Kidney epithelial cell (primary cell): Measurements from ENCODE around the gene DEXI. TPM values are rescaled to one million over a fixed set of nuclear protein-coding genes. Genes with fewer than 3 reads are reported as not detected.

Experiments used
- DNase-seq: peaks from one replicate; pipeline ENCODE4 v3.0.0-alpha.2; 2010; ENCODE audit warnings: low read depth
- H3K27me3 ChIP-seq: 2 replicates; pipeline ENCODE4 v1.6.0; 2011; ENCODE audit warnings: low read length; ENCODE audit not compliant: control insufficient read depth, insufficient read depth
- H3K36me3 ChIP-seq: 2 replicates; pipeline ENCODE4 v1.5.1; 2011; ENCODE audit warnings: low read length; ENCODE audit not compliant: control insufficient read depth, insufficient read depth
- H3K4me3 ChIP-seq: 2 replicates; pipeline ENCODE4 v1.5.1; 2011; ENCODE audit warnings: low read depth, mild to moderate bottlenecking, control low read depth, low read length
- CTCF ChIP-seq: IDR thresholded peaks from 2 replicates; pipeline ENCODE4 v1.5.1; 2011; ENCODE audit warnings: mild to moderate bottlenecking, moderate library complexity, low read length, control low read depth, inconsistent platforms; ENCODE audit not compliant: insufficient read depth, poor library complexity, severe bottlenecking
- total RNA-seq: library from RNA; depleted of rRNA; stranded (reverse); fragments of >200 nt; gene quantifications from 2 replicates; pipeline ENCODE4 v1.2.3, GENCODE V29; 2015

Gene DEXI
- total RNA-seq, 1 donor from 2014 or later: 62.5 TPM

GRCh38 chr16:10888320-10888937 is 53.8 kb downstream of the DEXI start:
- no peak for DNase-seq
- Histone ChIP-seq H3K4me3 (no peak overlapping the region), H3K27me3 (no peaks in the 10 kb centered on the region), H3K36me3 (no peaks in the 10 kb centered on the region)
- no peak for TF ChIP-seq CTCF

GRCh38 chr16:10885246-10885645 is 57.0 kb downstream of the DEXI start:
- H3K36me3 ChIP-seq: no peaks in the 10 kb centered on the region
- no peak overlapping the region for H3K4me3 ChIP-seq
- TF ChIP-seq CTCF: no peak
- DNase-seq: no peak
- H3K27me3 ChIP-seq: peaks cover 2% of the 10 kb centered on the region

- no peak for TF ChIP-seq CTCF
- no peak for DNase-seq
- Histone ChIP-seq H3K27me3 (peaks cover 24% of the 10 kb centered on the region), H3K36me3 (no peaks in the 10 kb centered on the region), H3K4me3 (no peak overlapping the region)
Measured at GRCh38 chr16:10883004-10883403, 59.3 kb downstream of the DEXI start.

GRCh38 chr16:10881479-10882030 is 60.7 kb downstream of the DEXI start:
- DNase-seq: no peak
- no peak for TF ChIP-seq CTCF
- no peaks in the 10 kb centered on the region for H3K36me3 ChIP-seq
- peaks cover 36% of the 10 kb centered on the region for H3K27me3 ChIP-seq
- H3K4me3 ChIP-seq: no peak overlapping the region

DNA sequence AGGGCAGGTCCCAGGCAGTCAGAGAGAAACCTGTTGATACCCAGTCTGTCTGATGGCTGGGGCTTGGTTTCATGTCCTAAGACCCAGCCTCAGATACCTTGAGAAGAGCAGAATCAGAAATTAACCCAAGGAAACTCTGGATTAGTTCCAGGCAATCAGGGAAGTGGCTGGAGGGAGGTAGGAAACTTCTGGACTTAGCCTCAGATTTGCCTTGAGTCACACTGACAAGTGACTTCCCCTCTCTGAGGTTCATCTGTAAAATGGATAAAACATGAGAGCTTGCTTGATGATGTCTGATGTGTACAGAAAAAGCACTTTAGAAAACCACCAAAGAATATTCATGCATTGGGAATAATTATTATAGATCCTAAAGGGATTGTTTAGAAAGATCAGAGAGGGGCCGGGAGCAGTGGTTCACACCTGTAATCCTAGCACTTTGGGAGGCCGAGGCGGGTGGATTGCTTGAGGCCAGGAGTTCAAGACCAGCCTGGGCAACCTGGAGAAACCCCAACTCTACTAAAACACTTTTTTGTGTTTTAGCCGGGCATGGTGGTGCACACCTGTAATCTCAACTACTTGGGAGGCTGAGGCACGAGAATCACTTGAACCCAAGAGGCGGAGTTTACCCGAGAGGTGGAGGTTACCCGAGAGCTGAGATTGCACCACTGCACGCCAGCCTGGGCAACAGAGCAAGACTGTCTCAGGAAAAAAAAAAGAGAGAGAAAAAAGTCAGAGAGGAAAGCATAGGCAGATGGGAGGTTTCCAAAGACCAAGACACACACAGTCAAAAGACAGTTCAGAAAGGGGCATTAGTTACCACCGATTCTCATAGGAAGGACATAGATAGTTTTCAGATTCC is 61.4 kb downstream of the DEXI start:
- DNase-seq: no peak
- H3K4me3 ChIP-seq: no peak overlapping the region
- H3K36me3 ChIP-seq: no peaks in the 10 kb centered on the region
- TF ChIP-seq CTCF: no peak
- H3K27me3 ChIP-seq: peaks cover 37% of the 10 kb centered on the region
